GM18867 (cell line): Measurements from ENCODE around the gene GTF2E1.
"Not testable (repeated sequence)": the region's sequence is repeated elsewhere in the genome, so short reads cannot be mapped to it uniquely, and the experiment has no call there.

Experiments
- ATAC-seq: cut with Tn5 transposase; IDR thresholded peaks from one replicate; pipeline ENCODE4 v1.9.1; 2021; ENCODE audit warnings: mild to moderate bottlenecking, moderate library complexity; ENCODE audit not compliant: unreplicated experiment

Gene GTF2E1

GRCh38 chr3:120742198-120742848 lies at the start of gene GTF2E1, which contains the start of gene RABL3:
GTF2E1 (plus strand) TSS chr3:120742744; CDS start chr3:120750553, 7,809 bp downstream.
RABL3 (minus strand) TSS chr3:120742516; CDS start chr3:120742507, 9 bp downstream.
- peak; percentile 98 for ATAC-seq

GRCh38 chr3:120693439-120694171 lies 48.9 kb upstream of the GTF2E1 start:
- ATAC-seq: no peak

GRCh38 chr3:120699333-120699732 lies 43.2 kb upstream of the GTF2E1 start:
- no peak for ATAC-seq

- ATAC-seq: no peak
Measured at GRCh38 chr3:120705884-120706582, 36.5 kb upstream of the GTF2E1 start.

- ATAC-seq: no peak
Measured at GRCh38 chr3:120706950-120707349, 35.6 kb upstream of the GTF2E1 start.

GRCh38 chr3:120708408-120708807 lies 34.1 kb upstream of the GTF2E1 start:
- peak; percentile 76 for ATAC-seq

- ATAC-seq: no peak
Measured at GRCh38 chr3:120710369-120710768, 32.2 kb upstream of the GTF2E1 start.

GRCh38 chr3:120713262-120713661 lies 29.3 kb upstream of the GTF2E1 start:
- ATAC-seq: no peak

GRCh38 chr3:120719167-120719834 lies 23.2 kb upstream of the GTF2E1 start:
- ATAC-seq: not testable (repeated sequence)

- no peak for ATAC-seq
Measured at GRCh38 chr3:120726791-120727190, 15.8 kb upstream of the GTF2E1 start.

GRCh38 chr3:120730576-120731542 lies 11.7 kb upstream of the GTF2E1 start:
- ATAC-seq: no peak

GRCh38 chr3:120738006-120738405 lies 4.5 kb upstream of the GTF2E1 start:
- ATAC-seq: not testable (repeated sequence)

- ATAC-seq: no peak
Measured at GRCh38 chr3:120741320-120741719, 1.2 kb upstream of the GTF2E1 start.

- peak; percentile 28 for ATAC-seq
Measured at GRCh38 chr3:120741837-120742197, 727 bp upstream of the GTF2E1 start.

GRCh38 chr3:120742849-120743365 lies 363 bp downstream of the GTF2E1 start:
- peak; percentile 21 for ATAC-seq

GRCh38 chr3:120743556-120744195 lies 1.1 kb downstream of the GTF2E1 start:
- ATAC-seq: no peak

- no peak for ATAC-seq
Measured at GRCh38 chr3:120745466-120745865, 2.9 kb downstream of the GTF2E1 start.

- ATAC-seq: peak; percentile 53
Measured at GRCh38 chr3:120749843-120750242, 7.3 kb downstream of the GTF2E1 start.

GRCh38 chr3:120752230-120752629 lies 9.7 kb downstream of the GTF2E1 start:
- ATAC-seq: no peak
